NCI-H2196 treated with DMSO at 0.1 percent for 48 hours (cell line): Measurements from ENCODE around the gene CHRNG.

Experiments used
- DNase-seq: peaks from one replicate; lab custom pipeline; 2025; ENCODE audit not compliant: unreplicated experiment; lab: John Stamatoyannopoulos, UW

Gene CHRNG

DNA sequence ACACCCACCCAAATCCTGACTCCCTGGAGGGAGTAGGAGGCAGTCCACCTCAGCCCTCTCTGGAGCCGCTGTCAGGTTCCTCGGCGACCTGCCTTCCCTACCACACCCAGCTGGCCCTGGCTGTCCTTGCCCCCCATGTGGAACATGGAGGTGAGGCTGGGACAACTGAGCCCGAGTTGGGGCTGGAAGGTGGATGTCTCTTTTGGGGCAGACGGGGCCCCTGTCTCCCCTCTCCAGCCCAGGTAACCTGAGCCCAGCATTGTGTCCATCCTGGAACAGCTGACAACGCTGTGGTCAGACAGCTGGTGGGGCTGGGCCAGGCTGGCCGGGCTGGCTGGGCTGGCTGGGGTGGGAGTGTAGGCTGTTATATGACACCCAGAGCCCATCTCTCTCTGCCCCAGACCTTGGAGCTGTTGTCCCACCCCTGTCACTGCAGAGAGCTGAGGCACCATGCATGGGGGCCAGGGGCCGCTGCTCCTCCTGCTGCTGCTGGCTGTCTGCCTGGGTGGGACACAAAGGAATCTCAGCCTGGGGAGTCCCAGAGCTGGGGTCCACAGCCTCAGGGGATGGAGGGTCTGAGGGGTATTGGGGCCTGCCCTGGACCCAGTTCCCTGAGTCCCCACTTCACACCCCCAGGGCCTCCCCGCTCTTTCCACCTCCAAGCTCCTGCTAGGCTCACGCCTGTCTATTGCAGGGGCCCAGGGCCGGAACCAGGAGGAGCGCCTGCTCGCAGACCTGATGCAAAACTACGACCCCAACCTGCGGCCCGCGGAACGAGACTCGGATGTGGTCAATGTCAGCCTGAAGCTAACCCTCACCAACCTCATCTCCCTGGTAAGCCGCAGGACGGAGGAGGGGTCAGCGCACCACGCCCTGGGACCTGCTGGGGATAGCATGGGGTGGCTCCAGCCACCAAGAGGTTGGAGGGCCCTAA, at the start of gene CHRNG:
TSS of gene CHRNG (plus strand) at position 395 of the 934 bp plus-strand sequence. CDS start at position 451, 56 bp downstream.
- DNase-seq = no peak

DNA sequence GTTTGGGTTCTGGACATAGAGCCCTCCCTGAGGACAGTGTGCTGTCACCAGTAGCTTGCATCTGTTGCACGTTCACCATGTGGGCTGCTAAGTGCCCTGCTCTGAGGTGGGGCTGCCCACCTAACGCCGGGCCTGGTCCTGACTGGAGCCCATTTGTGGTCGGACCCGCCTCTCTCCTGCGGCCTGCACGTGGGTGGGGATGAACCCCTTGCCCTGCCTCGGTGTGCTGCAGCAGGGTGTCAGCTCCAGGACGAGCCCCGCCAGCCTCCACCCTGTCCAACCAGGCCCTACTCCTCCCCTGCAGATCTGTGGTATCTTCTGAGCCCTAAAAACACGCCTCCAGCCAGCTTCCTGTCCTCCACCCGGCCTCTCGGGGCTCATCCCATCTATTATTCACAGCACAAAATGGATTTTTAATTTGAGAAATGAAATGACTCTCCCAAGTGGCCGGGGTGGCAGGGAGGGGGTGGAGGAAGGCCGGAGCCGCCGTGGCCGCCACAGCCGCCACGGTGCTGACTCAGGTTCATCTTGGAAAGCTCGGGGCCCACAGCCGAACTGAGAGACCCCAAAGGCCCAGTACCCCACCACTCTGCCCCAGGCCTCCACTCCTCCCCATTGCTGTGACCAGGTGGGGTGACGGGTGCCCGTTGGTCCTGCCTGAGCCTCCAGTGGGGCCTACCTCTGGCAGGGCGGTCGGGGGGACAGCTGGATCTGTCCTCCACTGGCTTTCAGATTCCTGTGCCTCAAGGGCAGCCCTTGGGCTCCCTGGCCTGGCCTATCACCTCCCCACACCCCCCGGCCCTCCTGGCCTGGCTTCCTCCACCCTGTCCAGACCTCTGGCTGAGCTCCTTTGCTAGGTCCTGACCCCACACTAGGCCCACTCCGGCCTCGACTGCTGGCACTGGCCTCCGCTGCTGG, 49.0 kb upstream of the CHRNG start:
- DNase-seq = no peak

GRCh38 chr2:232491139-232491780, 48.2 kb upstream of the CHRNG start:
- no peak for DNase-seq

- no peak for DNase-seq
Measured at GRCh38 chr2:232492236-232492848, 47.1 kb upstream of the CHRNG start.

DNA sequence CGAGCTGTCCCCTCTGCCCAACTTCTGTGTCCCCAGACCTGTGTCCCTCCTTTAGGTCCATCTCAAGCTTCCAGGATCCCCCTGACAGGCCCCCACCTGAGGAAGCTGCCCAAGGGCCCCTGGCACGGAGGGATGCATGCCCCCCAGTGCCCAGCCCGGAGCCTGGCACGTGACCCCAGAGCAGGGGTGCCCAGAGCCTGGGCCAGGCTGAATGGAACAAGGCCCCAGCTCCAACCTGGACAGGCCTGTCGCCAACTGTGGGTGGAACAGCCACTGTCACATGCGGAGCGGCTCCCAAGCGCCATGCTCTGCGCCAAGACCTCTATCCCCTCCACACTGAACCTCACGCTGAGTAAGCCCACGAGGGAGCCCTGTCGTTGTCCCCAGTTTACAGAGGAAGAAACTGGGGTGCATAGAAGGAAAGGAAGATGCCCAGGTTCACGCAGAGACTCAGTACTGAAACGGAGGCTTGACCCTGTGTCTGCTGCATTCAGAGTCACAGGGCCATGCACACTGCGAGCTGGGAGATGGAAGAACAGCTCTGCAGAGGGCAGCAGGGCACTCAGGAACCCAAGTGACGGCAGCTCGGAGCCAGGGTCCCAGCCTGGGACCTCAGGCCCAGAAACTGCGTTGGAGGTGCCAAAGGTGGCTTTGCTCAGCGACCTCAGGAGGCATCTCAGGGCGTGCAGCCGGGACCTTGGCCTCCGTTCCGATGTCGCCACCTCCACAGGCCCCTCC, 46.4 kb upstream of the CHRNG start:
- no peak for DNase-seq

DNA sequence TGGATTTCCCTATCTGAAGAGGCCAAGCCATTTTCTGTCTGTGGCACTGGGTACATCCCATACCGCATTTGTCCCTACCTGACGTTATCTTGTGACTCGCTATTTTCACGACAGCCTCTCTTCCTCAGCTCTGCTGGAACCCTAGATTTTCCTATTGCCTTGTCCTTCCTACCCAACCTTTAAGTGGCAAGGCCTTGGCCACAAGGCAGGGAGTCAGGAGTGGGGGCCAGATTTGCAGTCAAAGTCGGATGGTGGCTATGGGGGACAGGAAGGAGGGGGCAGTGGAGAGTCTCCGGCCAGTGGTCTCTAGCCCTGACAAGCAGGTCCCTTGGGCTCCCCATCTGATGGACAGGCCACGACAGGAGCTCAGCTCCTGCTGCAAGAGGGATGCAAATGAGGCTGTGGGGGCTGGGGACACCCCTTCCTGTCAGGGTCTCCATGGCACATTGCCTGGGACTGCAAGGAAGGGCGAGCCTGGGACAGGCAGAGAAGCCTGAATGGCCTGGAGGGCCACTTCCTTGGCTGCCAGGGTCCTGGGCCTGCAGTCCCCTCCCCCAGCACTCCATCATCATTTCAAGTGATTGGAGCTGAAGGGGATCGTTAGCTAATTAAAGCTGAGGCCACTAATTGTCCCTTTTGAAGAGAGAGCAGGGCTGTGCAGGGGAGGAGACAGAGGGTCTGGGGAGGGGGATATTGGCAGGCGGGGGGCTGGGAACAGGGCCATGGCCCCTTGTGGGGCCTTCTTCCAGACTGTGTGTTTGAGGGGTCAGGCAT, 45.6 kb upstream of the CHRNG start:
- no peak for DNase-seq

DNA sequence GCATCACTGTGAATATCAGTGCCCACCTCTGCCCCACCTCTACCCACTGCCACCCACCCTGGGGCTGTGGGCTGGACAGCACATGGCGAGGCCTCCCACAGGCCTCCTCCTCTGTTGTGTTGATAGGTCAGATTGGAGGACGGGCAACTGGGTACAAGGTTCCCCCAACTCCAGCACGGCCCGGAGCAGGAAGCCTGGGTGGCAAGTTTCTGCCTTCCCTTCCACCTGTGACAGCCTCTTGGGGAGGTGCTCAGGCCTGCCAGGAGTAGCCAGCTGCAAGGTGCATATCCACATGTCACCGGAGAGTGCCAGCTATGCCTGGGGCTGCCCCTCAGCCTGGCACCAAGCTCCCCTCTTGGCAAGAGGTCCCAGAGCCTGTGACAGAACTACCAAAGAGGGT, 45.0 kb upstream of the CHRNG start:
- DNase-seq = no peak

GRCh38 chr2:232495292-232495691, 44.2 kb upstream of the CHRNG start:
- no peak for DNase-seq

DNA sequence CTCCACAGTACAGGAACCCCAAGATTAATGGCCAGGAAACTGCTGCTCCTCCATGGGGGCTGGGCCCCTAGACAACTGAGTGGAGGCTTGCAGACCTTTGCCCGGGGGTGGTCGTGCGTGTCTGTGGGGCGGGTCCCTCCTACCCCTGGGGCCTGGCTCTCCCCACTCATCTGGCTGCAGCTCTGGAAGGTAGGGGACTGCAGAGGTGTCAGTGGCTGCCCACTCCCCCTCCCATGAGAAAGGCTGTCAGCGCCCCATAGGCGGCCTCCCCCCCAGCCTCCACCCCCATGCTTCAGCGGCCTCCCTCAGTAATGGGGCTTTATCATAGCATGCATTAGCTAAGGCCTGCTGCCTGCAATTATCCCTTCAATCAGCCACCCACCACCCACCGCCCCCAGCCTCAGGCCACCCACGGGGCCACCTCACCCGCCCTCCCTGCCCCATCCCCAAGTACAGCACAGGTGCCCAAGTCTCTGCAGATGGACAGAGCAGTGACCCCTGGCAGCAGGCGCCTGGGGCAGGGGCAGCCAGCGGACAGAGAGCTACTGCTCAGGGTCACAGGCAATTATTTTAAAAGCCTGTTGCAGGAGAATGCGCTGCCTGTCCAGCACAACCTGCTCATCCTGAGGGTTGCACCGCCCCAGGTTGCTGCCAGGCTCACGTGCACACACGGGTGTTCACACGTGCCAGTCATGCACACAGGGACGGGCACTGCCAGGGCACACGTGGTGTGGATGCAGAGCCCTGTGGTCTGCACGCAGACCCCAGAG, 42.8 kb upstream of the CHRNG start:
- no peak for DNase-seq

DNA sequence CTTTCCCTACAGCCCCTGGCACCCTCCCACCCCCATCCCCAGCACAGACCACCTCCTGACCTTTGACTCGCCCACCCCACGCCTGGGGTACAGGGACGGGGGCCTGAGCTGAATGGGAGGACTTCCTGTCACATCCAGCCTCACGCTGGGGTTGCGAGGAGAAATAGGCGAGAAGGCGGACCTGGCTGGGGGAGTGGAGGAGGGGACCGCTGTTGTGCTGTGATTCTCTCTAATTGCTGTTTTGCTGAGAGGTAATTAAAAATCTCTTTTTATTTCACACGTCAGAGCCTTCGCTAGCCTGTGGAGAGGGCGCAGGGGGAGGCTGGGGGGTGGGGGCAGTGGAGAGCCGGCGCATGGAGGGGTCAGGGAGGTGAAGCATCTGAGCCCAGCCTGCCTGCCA, 42.1 kb upstream of the CHRNG start:
- no peak for DNase-seq

DNA sequence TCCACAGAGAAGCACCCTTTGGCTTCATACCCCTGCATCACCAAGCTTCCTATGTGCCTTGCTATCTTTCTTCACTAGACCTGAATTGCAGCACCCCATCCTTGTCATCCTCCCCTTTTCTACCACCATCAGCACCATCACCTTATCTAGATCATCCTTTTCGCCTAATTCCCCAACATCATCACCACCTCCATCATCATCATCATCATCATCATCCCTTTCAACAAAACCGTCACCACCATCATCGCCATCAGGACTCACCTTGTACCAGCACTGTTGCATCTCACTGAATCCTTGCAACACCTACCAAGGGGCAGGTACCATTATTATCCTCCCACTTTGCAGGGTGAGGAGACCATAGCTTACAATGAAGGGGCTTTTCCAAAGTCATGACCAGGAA, 41.0 kb upstream of the CHRNG start:
- DNase-seq = no peak

GRCh38 chr2:232501331-232501771, 38.1 kb upstream of the CHRNG start:
- no peak for DNase-seq

DNA sequence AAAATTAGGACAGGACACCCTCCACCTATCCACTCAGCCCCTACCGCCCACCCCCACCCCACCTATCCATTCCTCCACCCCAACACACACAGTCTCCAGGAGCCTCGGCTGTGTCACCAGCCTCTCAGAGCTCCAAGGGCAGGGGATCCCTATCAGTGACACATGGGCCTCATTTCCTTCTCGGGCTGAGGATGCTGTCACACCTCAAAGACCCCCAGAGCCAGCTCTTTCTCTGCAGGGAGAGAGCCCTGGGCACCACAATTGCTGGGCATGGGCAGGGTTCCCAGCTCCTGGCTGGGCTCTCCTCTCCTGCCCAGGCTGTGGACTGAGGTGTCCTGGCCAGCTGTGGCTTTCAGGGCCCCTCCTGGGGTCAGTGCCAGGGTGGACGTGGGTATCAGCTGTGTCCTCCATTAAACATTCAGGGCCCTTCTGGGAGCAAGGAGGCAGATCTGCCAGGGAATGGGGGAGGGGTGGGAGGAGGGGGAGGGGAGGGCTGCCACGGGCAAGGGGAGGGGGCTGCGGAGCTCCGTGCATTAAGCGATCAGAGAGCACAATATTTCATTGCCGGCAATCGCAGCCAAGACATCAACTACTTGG, 37.6 kb upstream of the CHRNG start:
- DNase-seq = no peak

DNA sequence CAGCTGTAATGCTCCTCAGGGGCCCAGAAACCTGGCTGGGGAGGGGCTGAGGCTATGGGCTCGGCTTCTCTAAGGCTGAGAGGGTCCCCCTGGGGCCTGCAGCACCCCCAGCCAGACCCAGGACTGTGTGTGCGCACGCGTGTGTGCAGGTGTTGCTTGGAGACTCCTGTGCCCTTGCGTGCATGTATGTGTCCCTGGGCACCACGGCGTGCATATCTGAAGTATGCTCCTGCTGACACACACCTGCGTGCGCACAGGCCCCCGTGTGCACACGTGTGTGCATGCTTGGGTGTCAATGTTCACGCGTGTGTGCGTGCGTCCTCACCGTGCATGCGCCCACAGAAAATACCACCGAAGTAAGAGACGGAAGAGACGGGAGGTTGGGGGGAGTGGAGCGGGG, 37.0 kb upstream of the CHRNG start:
- no peak for DNase-seq

DNA sequence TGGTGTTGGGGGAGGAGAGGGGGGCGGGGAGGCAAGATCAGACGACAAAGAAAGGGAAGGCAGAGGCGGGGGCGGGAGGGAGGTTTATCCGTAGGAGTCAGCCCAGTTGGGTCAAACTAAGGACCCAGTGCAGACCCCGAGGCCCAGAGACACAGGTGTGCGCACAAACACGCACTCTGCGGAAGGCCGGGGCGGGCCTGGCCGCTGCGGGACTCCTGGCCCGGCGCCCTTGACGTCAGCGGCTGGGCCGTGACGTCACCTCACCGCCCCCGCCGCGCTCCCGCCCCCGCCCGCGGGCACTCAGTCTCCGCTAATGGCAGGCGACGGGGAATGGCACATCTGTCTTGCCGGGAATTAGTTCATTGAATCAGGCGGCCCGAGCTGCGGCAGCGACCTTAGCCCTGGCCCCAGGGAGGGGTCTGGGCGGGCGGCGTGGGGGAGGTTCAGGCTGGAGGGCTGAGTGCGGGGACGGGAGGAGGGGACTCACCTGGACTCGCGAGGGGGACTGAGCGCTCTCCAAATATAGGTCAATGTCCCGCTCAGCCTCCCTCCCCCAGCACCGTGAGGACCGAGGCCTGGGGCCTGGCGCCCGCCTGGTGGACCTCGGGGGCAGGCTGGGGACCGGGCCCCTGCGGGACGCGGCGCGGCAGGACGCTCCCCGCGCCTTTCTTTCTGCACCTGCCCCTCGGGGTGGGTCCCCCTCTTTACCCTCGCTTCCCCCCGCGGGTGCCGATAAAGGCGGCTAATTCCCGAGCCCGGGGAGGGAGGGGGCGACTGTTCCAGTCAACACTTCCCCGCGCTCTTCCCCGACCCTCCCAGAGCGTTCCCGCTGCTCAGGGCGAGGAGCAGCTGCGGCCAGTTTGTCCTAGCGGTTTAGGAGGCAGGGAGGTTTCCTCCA, 36.3 kb upstream of the CHRNG start:
- no peak for DNase-seq

DNA sequence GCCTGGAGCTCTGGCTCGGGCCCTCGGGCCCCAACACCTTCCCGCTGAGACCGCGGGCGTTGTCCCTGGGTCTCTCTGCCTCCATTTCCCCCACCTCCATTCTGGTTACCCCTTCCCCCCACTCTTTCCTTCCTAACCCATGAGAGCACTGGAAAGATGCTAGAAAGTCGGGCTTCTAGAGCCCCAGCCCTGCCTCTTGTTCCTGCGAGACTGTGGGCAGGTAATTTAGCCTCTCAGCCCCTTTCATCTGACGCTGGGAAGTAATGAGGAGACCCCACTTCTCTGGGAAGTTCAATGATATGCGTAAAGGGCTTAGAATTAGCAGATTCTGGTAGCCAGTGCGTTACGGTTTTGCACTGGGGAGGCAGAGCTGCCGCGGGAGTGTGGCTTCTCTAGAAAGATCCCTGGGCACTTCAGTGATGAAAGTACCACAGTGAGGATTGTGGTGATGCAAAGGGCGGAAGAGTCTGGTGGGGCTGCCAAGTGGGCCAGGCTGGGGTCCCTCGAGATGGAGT, 35.6 kb upstream of the CHRNG start:
- DNase-seq = no peak

DNA sequence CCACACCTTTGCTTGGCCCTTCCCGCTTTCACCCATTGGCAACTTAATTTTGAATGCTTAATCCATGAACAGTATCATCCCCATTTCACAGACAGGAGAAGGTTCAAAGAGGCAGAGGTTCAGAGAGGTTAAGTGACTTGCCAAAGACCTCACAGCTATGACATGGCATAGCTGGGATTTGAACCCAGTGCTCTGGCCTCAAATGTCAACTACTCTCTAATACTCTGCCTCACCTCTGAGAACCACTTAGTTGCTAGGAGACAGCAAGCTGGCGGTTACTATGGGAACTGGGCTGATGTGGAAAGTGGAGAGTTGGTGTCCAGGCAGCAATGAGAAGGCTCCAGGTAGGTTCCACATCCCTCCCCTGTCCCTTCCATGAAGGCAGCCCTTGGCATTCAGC, 35.1 kb upstream of the CHRNG start:
- DNase-seq = peak; percentile 38
